Activated naive CD4-positive, alpha-beta T cell (primary cell): ENCODE measurements around the gene MYO1C.

Experiments used
- DNase-seq, 4 experiments: peaks; one replicate each; lab custom pipeline; 2025; lab: John Stamatoyannopoulos, UW

The MYO1C gene

GRCh38 chr17:1506649-1507267 is 14.3 kb upstream of the MYO1C start:
- DNase-seq, result no peak

DNA sequence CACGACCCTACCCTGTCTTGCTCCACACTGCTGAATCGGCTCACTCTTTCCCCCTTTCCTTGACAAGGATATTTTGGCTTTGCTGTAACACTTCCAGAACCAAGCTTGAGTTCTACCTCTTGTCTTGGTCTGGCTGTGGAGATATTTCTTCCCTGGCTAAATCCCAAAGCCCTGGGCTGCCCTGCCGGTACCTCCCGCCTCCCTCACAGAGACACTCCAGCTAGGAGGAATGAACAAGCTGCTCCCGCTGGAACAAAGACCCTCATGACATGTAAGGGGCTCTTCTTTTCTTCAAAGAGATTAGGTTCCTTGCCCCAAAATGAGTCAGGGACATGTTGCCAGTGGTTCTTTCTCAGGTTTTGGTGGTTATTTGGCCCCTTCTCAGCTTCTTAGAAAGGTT is 13.1 kb upstream of the MYO1C start:
- DNase-seq, result no peak

GRCh38 chr17:1504866-1505265 is 12.4 kb upstream of the MYO1C start:
- no peak for DNase-seq

DNA sequence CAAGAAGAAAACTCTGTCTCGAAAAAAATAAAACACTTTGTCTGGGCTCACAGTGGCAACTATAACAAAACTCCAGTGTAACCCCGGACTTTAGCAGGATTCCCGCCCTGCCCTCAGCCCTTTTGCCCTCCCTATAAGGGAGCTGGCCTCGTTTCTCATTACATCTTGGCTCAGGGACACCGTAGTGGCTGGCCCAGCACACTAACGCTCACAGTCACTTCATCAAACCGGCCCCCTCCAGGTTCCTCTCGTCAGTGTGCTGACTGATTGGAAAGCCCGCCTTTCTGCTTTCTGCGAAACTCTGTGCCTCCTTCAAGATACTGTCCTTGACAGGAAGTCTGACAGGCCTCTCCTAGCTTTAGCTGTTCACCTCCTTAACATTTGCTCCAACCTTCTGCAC is 11.2 kb upstream of the MYO1C start:
- no peak for DNase-seq

DNA sequence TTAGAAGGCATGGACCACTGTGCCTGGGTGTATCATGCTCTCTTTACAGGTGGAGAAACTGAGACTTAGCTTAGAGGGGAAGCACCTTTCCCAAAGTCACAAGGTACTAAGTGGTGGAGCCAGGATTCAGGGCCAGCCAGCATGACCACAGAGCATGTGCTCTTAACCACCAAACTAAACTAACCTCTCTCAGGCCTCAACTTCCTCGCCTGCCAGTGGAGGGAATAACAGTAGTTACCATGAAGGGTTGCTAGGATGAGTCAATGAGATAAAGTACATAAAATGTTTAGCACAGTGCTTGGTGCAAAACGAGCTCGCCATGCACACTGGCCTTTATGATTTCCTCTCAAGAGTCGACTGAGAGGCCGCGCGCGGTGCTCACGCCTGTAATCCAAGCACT is 6.4 kb upstream of the MYO1C start:
- DNase-seq, result no peak

GRCh38 chr17:1498233-1498632 is 5.7 kb upstream of the MYO1C start:
- DNase-seq, result no peak

GRCh38 chr17:1497831-1498230 is 5.3 kb upstream of the MYO1C start:
- DNase-seq, result no peak

GRCh38 chr17:1496869-1497268 is 4.4 kb upstream of the MYO1C start:
- DNase-seq, result no peak

- DNase-seq, result no peak
Observed at GRCh38 chr17:1495265-1495989, 2.9 kb upstream of the MYO1C start.

GRCh38 chr17:1494736-1495253 is 2.3 kb upstream of the MYO1C start:
- no peak for DNase-seq

GRCh38 chr17:1494203-1494602 is 1.7 kb upstream of the MYO1C start:
- DNase-seq, result no peak

DNA sequence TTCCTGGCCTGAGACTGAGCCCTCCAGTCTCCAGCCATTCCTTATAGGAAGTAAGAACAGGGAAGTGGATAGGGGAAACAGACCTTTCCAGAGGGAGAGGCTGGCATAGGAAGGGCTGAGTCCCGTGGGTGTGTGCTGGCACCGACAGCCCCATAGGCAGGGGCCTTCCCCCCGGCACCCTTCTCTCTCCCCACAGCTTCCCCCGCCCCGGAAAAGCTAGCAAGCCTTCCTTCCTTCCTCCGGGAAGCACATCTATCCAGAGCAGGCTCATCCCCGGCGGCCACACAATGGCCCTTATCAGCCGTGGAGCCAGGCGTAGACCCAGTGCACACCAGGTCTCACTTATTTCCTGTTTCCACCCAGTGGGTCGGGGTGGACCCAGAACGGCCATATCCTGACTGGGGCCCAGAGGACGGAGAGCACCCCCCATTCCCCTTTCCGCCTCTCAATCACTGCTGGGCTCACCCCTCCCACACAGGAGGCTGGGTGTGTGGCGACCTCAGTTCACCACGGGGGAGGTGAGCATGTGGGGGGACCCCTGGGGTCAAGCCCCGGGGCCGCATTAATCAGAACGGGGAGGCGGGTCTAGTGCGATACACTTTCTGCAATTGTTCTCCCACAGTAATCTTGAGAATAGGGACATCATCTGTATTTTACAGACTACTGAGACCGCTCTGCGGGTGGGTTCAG is 950 bp upstream of the MYO1C start:
- no peak for DNase-seq

DNA sequence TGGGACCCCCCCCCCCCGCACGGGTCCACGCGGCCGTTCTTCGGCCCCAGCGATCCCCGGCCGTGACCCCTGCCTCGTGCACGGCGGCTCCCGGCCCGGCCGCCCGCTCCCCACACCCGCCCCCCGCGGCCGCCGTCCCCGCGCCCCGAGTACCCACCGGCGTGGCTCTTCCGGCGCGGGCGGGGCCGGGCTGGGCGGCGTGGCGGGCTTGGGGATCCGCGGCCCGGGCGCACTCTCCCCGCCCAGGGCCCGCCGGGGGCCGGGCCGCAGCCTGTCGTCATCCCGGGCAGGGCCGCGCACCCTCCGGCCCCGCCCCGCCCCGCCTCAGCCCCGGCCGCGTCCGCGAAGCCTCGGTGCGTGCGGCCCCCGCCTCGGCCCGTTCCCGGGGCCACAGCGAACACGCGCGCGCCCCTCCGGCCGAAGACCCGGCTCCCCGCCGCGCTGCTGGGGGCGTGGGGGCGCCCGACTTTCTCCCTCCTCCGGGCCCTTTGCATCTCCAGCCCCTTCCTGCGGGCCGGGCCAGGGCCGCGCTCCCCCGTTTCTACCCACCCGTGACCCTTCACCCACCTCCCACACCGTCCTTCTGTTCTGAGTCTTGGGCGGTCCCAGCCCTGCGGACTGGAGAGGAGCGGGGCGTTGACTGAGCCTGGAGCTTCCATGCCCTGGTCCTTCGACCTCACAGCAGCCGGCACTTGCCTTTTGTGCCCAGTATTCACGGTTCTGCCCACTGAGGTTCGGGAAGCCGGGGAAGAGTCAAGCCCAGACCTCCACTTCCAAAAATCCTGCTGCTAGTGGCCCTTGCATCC is 840 bp downstream of the MYO1C start:
- no peak for DNase-seq

DNA sequence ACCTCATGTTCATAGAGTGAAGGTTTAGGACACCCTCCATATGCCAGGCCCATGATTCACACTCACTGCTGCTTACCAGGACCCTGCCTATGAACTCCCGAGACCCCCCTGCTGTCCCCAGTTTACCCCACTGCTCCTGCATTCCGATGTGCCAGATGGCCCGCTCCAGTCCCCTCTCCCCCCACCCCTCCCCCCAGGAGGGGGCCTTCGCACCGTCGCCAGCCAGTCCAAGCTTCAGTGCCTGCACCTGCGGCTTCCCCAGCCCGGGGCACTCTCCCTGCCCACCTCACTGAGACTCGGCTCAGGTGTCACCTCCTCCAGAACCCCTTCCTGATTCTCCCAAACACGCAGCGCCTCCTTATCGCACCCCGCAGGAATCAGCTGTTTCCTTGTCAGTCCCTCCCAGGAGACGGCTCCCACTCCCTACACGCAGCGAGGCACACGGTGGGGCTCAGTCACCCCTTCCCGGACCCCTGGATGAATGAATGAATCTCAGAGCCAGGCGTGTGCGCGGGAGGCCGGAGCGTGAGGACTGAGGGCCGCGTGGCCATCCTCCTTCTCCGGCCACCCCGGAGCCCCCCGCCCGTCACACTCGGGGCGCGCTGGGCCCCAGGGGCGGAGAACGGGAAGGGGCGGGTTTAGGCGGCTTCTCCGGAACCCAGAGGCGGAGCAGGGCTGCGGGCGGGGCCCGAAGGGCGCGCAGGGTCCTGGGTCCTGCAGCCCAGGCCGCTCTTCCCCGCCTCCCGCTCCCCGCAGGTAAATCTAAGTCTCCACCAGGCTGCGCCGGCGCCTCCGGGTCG is 1.6 kb downstream of the MYO1C start:
- peak in 2 of 4 experiments; percentile 24 to 53 for DNase-seq

DNA sequence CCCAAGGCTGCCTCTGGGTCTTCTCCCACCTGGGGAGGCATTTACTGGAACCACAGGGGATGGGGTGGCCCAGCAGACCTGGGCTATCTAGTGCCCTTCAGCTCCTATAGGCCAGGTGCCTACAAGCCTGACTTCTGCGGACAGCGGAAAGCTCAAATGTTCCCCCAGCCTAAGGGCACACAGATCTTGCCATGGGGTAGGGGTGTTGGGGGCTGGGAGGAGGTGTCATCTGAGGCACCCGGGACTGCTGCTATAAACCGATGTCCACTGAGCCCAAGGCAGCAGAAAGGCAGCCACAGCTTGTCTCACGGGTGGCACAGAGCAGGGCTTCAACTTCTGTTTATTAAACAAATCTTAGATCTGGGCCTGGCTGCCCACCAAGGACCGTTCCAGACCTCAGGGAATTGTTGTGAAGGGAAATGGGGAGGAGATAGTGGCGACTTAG is 3.6 kb downstream of the MYO1C start:
- DNase-seq, result no peak

GRCh38 chr17:1487939-1488825 is 4.3 kb downstream of the MYO1C start:
- DNase-seq, result peak in 3 of 4 experiments; percentile 19 to 59 (median 26)

GRCh38 chr17:1486802-1487695 is 5.4 kb downstream of the MYO1C start:
- DNase-seq, result peak; percentile 26 to 65 (median 41)

DNA sequence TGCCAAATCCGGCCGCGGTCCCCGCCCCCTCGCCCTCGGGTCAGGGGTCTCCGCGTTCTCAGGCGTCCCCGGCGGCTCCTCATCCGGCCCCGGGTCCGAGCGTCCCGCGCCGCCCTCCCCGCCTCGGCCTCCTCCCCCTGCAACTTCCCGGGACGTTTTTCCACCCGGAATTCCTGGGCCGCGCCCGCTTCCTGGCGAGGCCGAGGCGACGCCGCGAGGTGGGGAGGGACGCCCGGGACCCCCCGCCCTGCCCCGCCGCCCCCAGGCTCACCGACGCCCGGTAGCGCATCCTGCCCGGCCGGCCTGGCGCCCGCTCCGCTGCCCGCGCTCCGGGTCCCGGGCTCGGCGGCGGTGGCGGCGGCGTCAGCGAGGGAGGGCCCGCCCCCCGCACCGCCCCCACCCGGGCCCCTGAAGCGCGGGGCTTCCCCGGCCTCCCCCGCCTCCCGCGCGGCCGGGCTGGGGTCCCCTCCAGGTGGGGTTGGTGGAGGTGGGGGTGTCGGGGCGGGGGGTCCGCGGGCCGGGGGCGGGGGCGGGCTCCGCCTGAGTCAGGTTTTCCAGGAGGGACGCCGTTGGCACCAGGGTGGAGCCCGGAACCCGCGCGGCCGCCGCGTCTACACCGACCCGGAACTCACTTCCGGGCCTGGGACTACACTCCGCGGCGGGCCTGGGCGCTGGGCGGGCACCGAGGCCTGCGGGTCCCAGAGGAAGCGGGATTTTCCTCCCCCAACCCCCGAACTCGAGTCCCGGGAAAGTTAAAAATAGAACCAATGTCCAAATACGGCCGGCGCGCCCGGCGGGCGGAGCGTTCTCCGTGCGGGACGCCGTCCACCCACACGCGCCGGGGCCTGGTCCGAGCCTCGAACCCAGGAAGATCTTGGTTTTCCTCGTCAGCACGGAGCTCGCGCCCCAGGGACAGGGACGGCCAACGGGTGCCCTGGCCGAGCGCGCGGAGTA is 6.8 kb downstream of the MYO1C start:
- peak in 3 of 4 experiments; percentile 22 to 46 (median 23) for DNase-seq
